ENCODE data around the gene EPHA2. TPM values are rescaled to one million over a fixed set of nuclear protein-coding genes. Genes with fewer than 3 reads are reported as not detected.

EPHA2 gene
- total RNA-seq, 1 donor from 2014 or later = 76.3 TPM

DNA sequence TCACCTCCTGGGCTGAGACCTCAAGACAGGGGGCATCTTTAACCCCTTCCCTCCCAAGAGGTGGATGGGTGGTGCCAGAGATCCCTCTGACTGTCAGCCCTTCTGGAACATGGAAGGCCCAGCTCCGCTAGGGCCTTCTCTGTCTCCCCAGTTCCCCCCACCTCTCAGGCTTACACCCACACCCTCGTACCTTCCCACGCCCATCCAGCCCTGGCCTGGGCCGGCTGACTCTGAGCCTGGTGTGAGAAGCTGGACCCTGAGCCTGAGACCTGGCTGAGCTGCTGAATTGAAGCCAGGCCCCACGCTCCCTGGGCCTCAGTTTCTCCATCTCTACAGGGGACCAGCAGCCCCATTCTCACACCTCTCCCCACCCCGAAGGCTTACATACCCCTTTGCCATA is 5.4 kb downstream of the EPHA2 start:
- no peak for DNase-seq (ENCODE audit: low spot score in 2 of 2, unreplicated experiment in 2 of 2)
- peaks cover 57% of the 10 kb centered on the region for H3K4me1 Mint-ChIP-seq
- no peaks in the 10 kb centered on the region for H3K9me3 Mint-ChIP-seq
- peaks cover 18% of the 10 kb centered on the region for H3K36me3 Mint-ChIP-seq
- no peak overlapping the region for H3K27ac Mint-ChIP-seq
- no peaks in the 10 kb centered on the region for H3K27me3 Mint-ChIP-seq (ENCODE audit: low read depth)
- no peak overlapping the region for H3K4me3 Mint-ChIP-seq
- TF ChIP-seq CTCF (IDR thresholded peaks at IDR 0.05; ENCODE audit: unreplicated experiment) = no peak

DNA sequence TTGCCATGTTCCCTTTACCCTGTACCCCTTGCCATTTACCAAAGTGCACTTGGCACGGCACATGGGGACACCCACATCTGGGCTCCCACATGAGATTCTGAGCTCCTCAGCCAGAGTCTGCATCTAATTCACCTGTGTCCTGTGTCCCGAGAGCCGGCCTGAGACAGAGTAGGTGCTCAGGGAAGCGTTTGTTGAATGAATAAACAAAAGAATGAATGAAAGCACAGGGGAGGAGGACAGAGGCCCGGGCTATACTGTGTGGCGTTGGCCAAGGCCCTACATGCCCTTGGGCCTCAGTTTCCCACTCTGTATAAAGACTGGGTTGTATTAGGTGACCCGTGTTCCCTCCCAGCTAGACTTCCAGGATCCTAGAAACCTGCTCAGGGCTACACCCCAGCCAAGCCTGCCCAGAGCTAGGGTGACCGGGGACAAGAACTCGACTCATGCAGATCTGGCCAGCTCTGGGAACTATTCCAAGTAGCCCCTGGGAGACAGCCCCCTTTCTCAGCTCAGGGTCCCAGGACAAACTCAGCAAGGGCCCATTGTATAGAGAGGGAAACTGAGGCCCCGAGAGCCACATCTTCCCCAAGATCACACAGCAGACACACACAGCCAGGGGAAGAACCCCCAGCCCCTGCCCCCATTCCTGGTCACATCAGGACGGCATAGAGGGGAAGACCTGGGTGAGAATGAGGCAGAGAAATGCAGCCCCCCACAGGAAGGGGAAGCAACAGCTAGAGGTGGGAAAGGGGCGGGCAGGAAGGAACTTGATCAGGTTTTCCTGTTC is 6.0 kb downstream of the EPHA2 start:
- TF ChIP-seq CTCF (IDR thresholded peaks at IDR 0.05; ENCODE audit: unreplicated experiment) = no peak
- Mint-ChIP-seq H3K4me3 (no peak overlapping the region), H3K4me1 (peaks cover 62% of the 10 kb centered on the region), H3K27ac (peak overlapping the region; percentile 53), H3K27me3 (ENCODE audit: low read depth) (no peaks in the 10 kb centered on the region), H3K9me3 (no peaks in the 10 kb centered on the region), H3K36me3 (peaks cover 18% of the 10 kb centered on the region)
- no peak for DNase-seq (ENCODE audit: low spot score in 2 of 2, unreplicated experiment in 2 of 2)

DNA sequence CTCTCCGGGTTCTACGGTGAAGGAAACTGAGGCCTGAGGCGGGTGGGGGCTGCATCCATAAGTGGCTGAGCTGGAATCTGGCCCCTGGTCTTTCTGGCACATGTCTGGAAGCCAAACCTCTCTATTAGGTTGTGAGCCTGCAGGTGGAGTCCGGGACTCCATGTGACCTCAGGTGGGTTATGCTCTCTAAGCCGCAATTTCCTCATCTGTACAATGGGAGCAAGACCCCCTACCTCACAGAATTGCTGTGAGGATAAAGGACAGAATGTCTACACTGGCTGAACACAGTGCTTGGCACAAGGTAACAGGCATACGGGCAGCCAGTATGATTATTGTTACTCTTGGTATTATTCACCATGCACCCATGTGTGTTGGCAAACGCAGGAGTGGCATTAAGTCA is 6.7 kb downstream of the EPHA2 start:
- no peak for TF ChIP-seq CTCF (IDR thresholded peaks at IDR 0.05; ENCODE audit: unreplicated experiment)
- DNase-seq (ENCODE audit: low spot score in 2 of 2, unreplicated experiment in 2 of 2) = no peak
- H3K27me3 Mint-ChIP-seq (ENCODE audit: low read depth) = no peaks in the 10 kb centered on the region
- peak overlapping the region; percentile 43 for H3K27ac Mint-ChIP-seq
- H3K36me3 Mint-ChIP-seq = peaks cover 18% of the 10 kb centered on the region
- H3K4me3 Mint-ChIP-seq = no peak overlapping the region
- peaks cover 69% of the 10 kb centered on the region for H3K4me1 Mint-ChIP-seq
- H3K9me3 Mint-ChIP-seq = no peaks in the 10 kb centered on the region

DNA sequence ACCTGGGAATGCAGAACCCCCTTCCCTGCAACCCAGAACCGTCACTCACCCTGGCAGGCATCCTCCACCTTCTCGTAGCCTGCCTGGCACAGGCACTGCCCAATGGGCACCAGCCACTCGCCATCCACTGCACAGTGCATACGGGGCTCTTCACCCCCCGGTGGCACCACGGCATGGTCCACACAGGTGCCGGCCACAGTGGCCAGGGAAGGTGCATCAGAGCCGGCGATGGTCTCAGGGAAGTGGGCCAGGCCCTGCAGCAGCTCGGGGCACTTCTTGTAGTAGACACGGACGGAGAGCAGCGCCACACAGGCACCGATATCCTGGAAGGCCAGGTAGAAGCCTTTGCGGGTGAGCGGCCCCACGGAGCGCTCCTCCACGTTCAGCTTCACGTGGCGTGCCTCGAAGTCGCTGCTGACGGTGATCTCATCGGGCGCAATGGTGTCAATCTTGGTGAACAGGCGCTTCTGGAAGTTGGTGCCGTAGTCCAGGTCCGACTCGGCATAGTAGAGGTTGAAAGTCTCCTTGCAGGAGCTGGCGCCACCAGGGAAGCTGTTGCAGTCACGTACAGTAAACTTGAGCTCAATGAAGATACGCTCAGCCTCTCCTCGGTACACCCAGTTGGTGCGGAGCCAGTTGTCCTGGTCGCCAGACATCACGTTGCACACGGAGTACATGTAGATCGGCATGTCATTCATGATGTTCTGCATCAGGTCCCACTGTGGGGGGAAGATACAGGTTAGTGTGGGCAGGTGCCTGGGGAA is 7.4 kb downstream of the EPHA2 start:
- peaks cover 68% of the 10 kb centered on the region for H3K4me1 Mint-ChIP-seq
- no peak for TF ChIP-seq CTCF (IDR thresholded peaks at IDR 0.05; ENCODE audit: unreplicated experiment)
- peak overlapping the region; percentile 100 for H3K27ac Mint-ChIP-seq
- peaks cover 18% of the 10 kb centered on the region for H3K36me3 Mint-ChIP-seq
- DNase-seq (ENCODE audit: low spot score in 2 of 2, unreplicated experiment in 2 of 2) = no peak
- no peak overlapping the region for H3K4me3 Mint-ChIP-seq
- no peaks in the 10 kb centered on the region for H3K9me3 Mint-ChIP-seq
- H3K27me3 Mint-ChIP-seq (ENCODE audit: low read depth) = no peaks in the 10 kb centered on the region

- H3K4me3 Mint-ChIP-seq = peak overlapping the region; percentile 56
- no peak for DNase-seq (ENCODE audit: low spot score in 2 of 2, unreplicated experiment in 2 of 2)
- peaks cover 60% of the 10 kb centered on the region for H3K4me1 Mint-ChIP-seq
- no peaks in the 10 kb centered on the region for H3K27me3 Mint-ChIP-seq (ENCODE audit: low read depth)
- TF ChIP-seq CTCF (IDR thresholded peaks at IDR 0.05; ENCODE audit: unreplicated experiment) = no peak
- H3K36me3 Mint-ChIP-seq = peaks cover 18% of the 10 kb centered on the region
- no peaks in the 10 kb centered on the region for H3K9me3 Mint-ChIP-seq
- peak overlapping the region; percentile 100 for H3K27ac Mint-ChIP-seq
These were observed 8.5 kb downstream of the EPHA2 start for GRCh38 chr1:16147156-16147926.
